H9 (cell line): ENCODE measurements around the gene CACNG5. TPM values are rescaled to one million over a fixed set of nuclear protein-coding genes. Genes with fewer than 3 reads are reported as not detected.

ENCODE experiments used
- DNase-seq: peaks from one replicate; pipeline ENCODE4 v3.0.0-alpha.2; 2017
- H2AFZ ChIP-seq: one replicate; pipeline ENCODE4 v1.6.1; 2013; ENCODE audit warnings: mild to moderate bottlenecking, low read length, control low read depth, moderate library complexity
- H2AK5ac ChIP-seq: 2 replicates; pipeline ENCODE4 v1.6.1; 2013; ENCODE audit warnings: low read length, control low read depth, mixed read lengths; ENCODE audit not compliant: insufficient read length
- H2BK120ac ChIP-seq: one replicate; pipeline ENCODE4 v1.6.1; 2013; ENCODE audit warnings: low read depth, mild to moderate bottlenecking, low read length, control low read depth, inconsistent platforms; ENCODE audit not compliant: poor library complexity, severe bottlenecking
- H2BK12ac ChIP-seq: 2 replicates; pipeline ENCODE4 v1.6.1; 2013; ENCODE audit warnings: low read length, control low read depth, mixed read lengths, low read depth; ENCODE audit not compliant: insufficient read length
- H2BK15ac ChIP-seq: 2 replicates; pipeline ENCODE4 v1.6.1; 2013; ENCODE audit warnings: low read depth, low read length, control low read depth
- H2BK20ac ChIP-seq: one replicate; pipeline ENCODE4 v1.6.1; 2013; ENCODE audit warnings: low read depth, mild to moderate bottlenecking, low read length, control low read depth, inconsistent platforms; ENCODE audit not compliant: poor library complexity, severe bottlenecking
- H2BK5ac ChIP-seq: 2 replicates; pipeline ENCODE4 v1.6.1; 2013; ENCODE audit warnings: low read length, control low read depth, mixed read lengths; ENCODE audit not compliant: insufficient read length
- H3K14ac ChIP-seq: 2 replicates; pipeline ENCODE4 v1.6.1; 2013; ENCODE audit warnings: low read length, control low read depth; ENCODE audit not compliant: insufficient read depth
- H3K18ac ChIP-seq: 2 replicates; pipeline ENCODE4 v1.6.1; 2013; ENCODE audit warnings: low read depth, mild to moderate bottlenecking, mixed read lengths, low read length, control low read depth; ENCODE audit not compliant: insufficient read length
- H3K23ac ChIP-seq: 2 replicates; pipeline ENCODE4 v1.6.1; 2013; ENCODE audit warnings: low read length, control low read depth, mixed read lengths, low read depth; ENCODE audit not compliant: insufficient read length
- H3K23me2 ChIP-seq: 2 replicates; pipeline ENCODE4 v1.6.1; 2013; ENCODE audit warnings: low read depth, mild to moderate bottlenecking, mixed read lengths, low read length, control low read depth; ENCODE audit not compliant: insufficient read length, poor library complexity, severe bottlenecking
- H3K27ac ChIP-seq: 2 replicates; pipeline ENCODE4 v1.5.1; 2013; ENCODE audit warnings: low read length, control low read depth, mixed read lengths, low read depth; ENCODE audit not compliant: insufficient read length
- H3K27me3 ChIP-seq: 2 replicates; pipeline ENCODE4 v1.6.1; 2013; ENCODE audit warnings: low read length, control low read depth, inconsistent platforms; ENCODE audit not compliant: insufficient read depth
- H3K4ac ChIP-seq: 2 replicates; pipeline ENCODE4 v1.6.1; 2013; ENCODE audit warnings: low read depth, mild to moderate bottlenecking, control low read depth, inconsistent platforms, low read length, moderate library complexity
- H3K4me1 ChIP-seq: 2 replicates; pipeline ENCODE4 v1.6.1; 2013; ENCODE audit warnings: low read length, control low read depth, inconsistent platforms; ENCODE audit not compliant: insufficient read depth
- H3K4me2 ChIP-seq: 2 replicates; pipeline ENCODE4 v1.6.1; 2013; ENCODE audit warnings: low read length, control low read depth, mixed read lengths; ENCODE audit not compliant: insufficient read length, insufficient read depth
- H3K56ac ChIP-seq: 2 replicates; pipeline ENCODE4 v1.6.1; 2013; ENCODE audit warnings: low read depth, mild to moderate bottlenecking, mixed read lengths, low read length, control low read depth; ENCODE audit not compliant: insufficient read length
- H3K79me1 ChIP-seq: 2 replicates; pipeline ENCODE4 v1.6.1; 2013; ENCODE audit warnings: low read depth, mild to moderate bottlenecking, moderate library complexity, low read length, control low read depth, inconsistent platforms; ENCODE audit not compliant: insufficient read depth, poor library complexity, severe bottlenecking
- H3K79me2 ChIP-seq: 2 replicates; pipeline ENCODE4 v1.6.1; 2013; ENCODE audit warnings: low read length, control low read depth, inconsistent platforms; ENCODE audit not compliant: insufficient read depth
- H3K9ac ChIP-seq: 2 replicates; pipeline ENCODE4 v1.6.1; 2013; ENCODE audit warnings: low read length, control low read depth, mixed read lengths; ENCODE audit not compliant: insufficient read length; ENCODE audit errors: extremely low read depth
- H3K9me3 ChIP-seq: one replicate; pipeline ENCODE4 v1.6.1; 2013; ENCODE audit warnings: low read depth, low read length, inconsistent platforms; ENCODE audit not compliant: control insufficient read depth
- H3T11ph ChIP-seq: one replicate; pipeline ENCODE4 v1.6.1; 2013; ENCODE audit warnings: mild to moderate bottlenecking, low read length, control low read depth, inconsistent platforms
- H4K20me1 ChIP-seq: one replicate; pipeline ENCODE4 v1.6.1; 2013; ENCODE audit not compliant: control insufficient read depth, insufficient read length, insufficient read depth
- H4K5ac ChIP-seq: 2 replicates; pipeline ENCODE4 v1.6.1; 2013; ENCODE audit warnings: low read depth, mild to moderate bottlenecking, mixed read lengths, low read length, control low read depth; ENCODE audit not compliant: insufficient read length
- H4K8ac ChIP-seq: replicated peaks from 2 replicates; pipeline ENCODE4 v1.6.1; 2013; ENCODE audit warnings: low read length, control low read depth, mixed read lengths, low read depth; ENCODE audit not compliant: insufficient read length
- H4K91ac ChIP-seq: 2 replicates; pipeline ENCODE4 v1.6.1; 2013; ENCODE audit warnings: low read depth, mild to moderate bottlenecking, moderate library complexity, mixed read lengths, low read length, control low read depth; ENCODE audit not compliant: insufficient read length
- H3K27ac Mint-ChIP-seq, 3 experiments: 2 replicates in 2 of 3; 3 replicates in 1 of 3; pipeline ENCODE4 v1.8.0; 2020 to 2021; ENCODE audit warnings: mixed read lengths in 3 of 3, mild to moderate bottlenecking in 1 of 3, moderate library complexity in 1 of 3
- H3K27me3 Mint-ChIP-seq: 2 replicates; pipeline ENCODE4 v1.8.0; 2021; ENCODE audit warnings: low read depth, mild to moderate bottlenecking, moderate library complexity, mixed read lengths
- H3K36me3 Mint-ChIP-seq, 3 experiments: 2 replicates in 2 of 3; 3 replicates in 1 of 3; pipeline ENCODE4 v1.8.0; 2020 to 2021; ENCODE audit warnings: low read depth in 3 of 3, mixed read lengths in 3 of 3; ENCODE audit not compliant: insufficient read depth in 1 of 3
- H3K4me1 Mint-ChIP-seq, 2 experiments: 2 replicates each; pipeline ENCODE4 v1.8.0; 2020; ENCODE audit warnings: mixed read lengths in 2 of 2
- H3K4me3 Mint-ChIP-seq, 2 experiments: 2 replicates in 1 of 2; 3 replicates in 1 of 2; pipeline ENCODE4 v1.8.0; 2020 to 2021; ENCODE audit warnings: mild to moderate bottlenecking in 2 of 2, mixed read lengths in 2 of 2, moderate library complexity in 1 of 2
- H3K9me3 Mint-ChIP-seq, 2 experiments: 2 replicates in 1 of 2; 3 replicates in 1 of 2; pipeline ENCODE4 v1.8.0; 2020; ENCODE audit warnings: mild to moderate bottlenecking in 2 of 2, mixed read lengths in 2 of 2, moderate library complexity in 1 of 2
- CTCF ChIP-seq: fragments of 200-600 bp; sonication (generic); conservative IDR thresholded peaks from 3 replicates; pipeline ENCODE4 v1.8.0; 2021; ENCODE audit warnings: antibody characterized with exemption, mild to moderate bottlenecking
- WGBS: extraction: QIAGEN DNeasy Blood & Tissue Kit; methylation state at CpG from one replicate; pipeline ENCODE4 v1.1.7; 2013; ENCODE audit warnings: missing lambda C conversion rate, low lambda C conversion rate, mixed read lengths; ENCODE audit not compliant: insufficient read length; ENCODE audit errors: extremely low coverage; 5-methylcytosine and 5-hydroxymethylcytosine counted together
- total RNA-seq: library from RNA; stranded (reverse); gene quantifications from 2 replicates; pipeline ENCODE4 v1.2.1, GENCODE V29; 2021

The CACNG5 gene
- total RNA-seq, 1 experiment from 2014 or later, result 1.6 TPM

- Histone ChIP-seq H2AK5ac (no peak overlapping the region), H3K23ac (no peak overlapping the region), H2BK5ac (no peak overlapping the region), H3K27me3 (no peaks in the 10 kb centered on the region), H3T11ph (no peak overlapping the region), H4K91ac (no peak overlapping the region), H2BK120ac (no peak overlapping the region), H3K4me1 (no peaks in the 10 kb centered on the region), H3K23me2 (no peaks in the 10 kb centered on the region), H4K8ac (no peak overlapping the region), H3K79me1 (no peaks in the 10 kb centered on the region), H2BK15ac (no peak overlapping the region), H3K56ac (no peak overlapping the region), H3K4ac (no peak overlapping the region), H3K4me2 (no peak overlapping the region), H4K5ac (no peak overlapping the region), H3K79me2 (no peaks in the 10 kb centered on the region), H2BK20ac (no peak overlapping the region), H3K9me3 (no peaks in the 10 kb centered on the region), H3K18ac (no peak overlapping the region), H3K9ac (no peak overlapping the region), H2BK12ac (no peak overlapping the region), H4K20me1 (no peaks in the 10 kb centered on the region), H2AFZ (no peak overlapping the region), H3K27ac (no peak overlapping the region), H3K14ac (no peak overlapping the region)
- Mint-ChIP-seq H3K27me3 (peaks cover 2% of the 10 kb centered on the region), H3K9me3 (peaks cover 33 to 34% of the 10 kb centered on the region in 2 experiments), H3K4me3 (no peak overlapping the region), H3K4me1 (peaks cover 0 to 6% of the 10 kb centered on the region in 2 experiments; a peak in 1 of 4 replicates), H3K36me3 (peaks cover 0 to 21% (median 2%) of the 10 kb centered on the region in 3 experiments; a peak in 5 of 7 replicates), H3K27ac (0 out of 7 replicates have a peak overlapping the region, but pooled peaks of 1 of the 3 experiments have one; percentile 44)
- no CpG with 5 or more reads among the region's 3 CpGs for WGBS
- no peak for TF ChIP-seq CTCF
- DNase-seq, result no peak
Observed at GRCh38 chr17:66850692-66851091, 15.8 kb downstream of the CACNG5 start.
